SJSA1 (cell line): ENCODE results near the gene AWAT1. TPM values are rescaled to one million over a fixed set of nuclear protein-coding genes. Genes with fewer than 3 reads are reported as not detected.
A peak's percentile ranks its signal among the peaks of the same experiment; 100 is the strongest.
"Not testable (repeated sequence)": the region's sequence is repeated elsewhere in the genome, so short reads cannot be mapped to it uniquely, and the experiment has no call there.

Source experiments
- DNase-seq, 2 experiments: peaks; one replicate each; pipeline ENCODE4 v3.0.0-alpha.2; 2015 to 2020; ENCODE audit warnings: low spot score in 2 of 2, low read depth in 1 of 2
- H3K27ac ChIP-seq: fragments of 250-450 bp; sonication (Bioruptor Pico); 2 replicates; pipeline ENCODE4 v1.5.1; 2020; ENCODE audit warnings: mild to moderate bottlenecking, moderate library complexity
- H3K27me3 ChIP-seq: fragments of 250-450 bp; sonication (Bioruptor Pico); replicated peaks from 2 replicates; pipeline ENCODE4 v1.5.1; 2020; ENCODE audit warnings: mild to moderate bottlenecking, moderate library complexity
- H3K36me3 ChIP-seq: fragments of 250-450 bp; sonication (Bioruptor Pico); 2 replicates; pipeline ENCODE4 v1.5.1; 2020; ENCODE audit warnings: mild to moderate bottlenecking
- H3K4me1 ChIP-seq: fragments of 250-450 bp; sonication (Bioruptor Pico); replicated peaks from 2 replicates; pipeline ENCODE4 v1.6.1; 2021; ENCODE audit warnings: mild to moderate bottlenecking
- H3K4me3 ChIP-seq: fragments of 250-450 bp; sonication (Bioruptor Pico); 2 replicates; pipeline ENCODE4 v1.5.1; 2020; ENCODE audit warnings: mild to moderate bottlenecking
- H3K9me3 ChIP-seq: fragments of 250-450 bp; sonication (Bioruptor Pico); replicated peaks from 2 replicates; pipeline ENCODE4 v1.5.1; 2020; ENCODE audit warnings: mild to moderate bottlenecking
- total RNA-seq: library from RNA; depleted of rRNA; stranded (reverse); fragments of >200 nt; shearing (Covaris generic); gene quantifications from 2 replicates; pipeline ENCODE4 v1.2.3, GENCODE V29; 2014

The AWAT1 gene
- total RNA-seq, 1 experiment from 2014 or later, result not detected

- no peaks in the 10 kb centered on the region for H3K36me3 ChIP-seq
- H3K9me3 ChIP-seq, result no peaks in the 10 kb centered on the region
- H3K4me1 ChIP-seq, result no peaks in the 10 kb centered on the region
- H3K4me3 ChIP-seq, result no peak overlapping the region
- no peak overlapping the region for H3K27ac ChIP-seq
- DNase-seq, result no peak
- H3K27me3 ChIP-seq, result no peaks in the 10 kb centered on the region
Observed at GRCh38 chrX:70247252-70247651, 12.8 kb downstream of the AWAT1 start.

- no peaks in the 10 kb centered on the region for H3K27me3 ChIP-seq
- H3K4me3 ChIP-seq, result no peak overlapping the region
- H3K27ac ChIP-seq, result no peak overlapping the region
- H3K36me3 ChIP-seq, result no peaks in the 10 kb centered on the region
- no peaks in the 10 kb centered on the region for H3K4me1 ChIP-seq
- H3K9me3 ChIP-seq, result no peaks in the 10 kb centered on the region
- no peak for DNase-seq
Observed at GRCh38 chrX:70252491-70252890, 18.0 kb downstream of the AWAT1 start.

GRCh38 chrX:70253377-70254062, 19.1 kb downstream of the AWAT1 start:
- DNase-seq, result no peak

GRCh38 chrX:70254063-70254400, 19.6 kb downstream of the AWAT1 start:
- Histone ChIP-seq H3K36me3 (no peaks in the 10 kb centered on the region), H3K4me3 (no peak overlapping the region), H3K27ac (no peak overlapping the region), H3K9me3 (no peaks in the 10 kb centered on the region), H3K4me1 (no peaks in the 10 kb centered on the region), H3K27me3 (no peaks in the 10 kb centered on the region)
- no peak for DNase-seq

More at GRCh38 chrX:70253377-70254062, 19.1 kb downstream of the AWAT1 start:
- Histone ChIP-seq H3K4me3 (no peak overlapping the region), H3K4me1 (no peaks in the 10 kb centered on the region), H3K36me3 (no peaks in the 10 kb centered on the region), H3K27ac (no peak overlapping the region), H3K27me3 (no peaks in the 10 kb centered on the region), H3K9me3 (no peaks in the 10 kb centered on the region)

- Histone ChIP-seq H3K4me3 (no peak overlapping the region), H3K27ac (no peak overlapping the region), H3K27me3 (no peaks in the 10 kb centered on the region), H3K9me3 (no peaks in the 10 kb centered on the region), H3K36me3 (no peaks in the 10 kb centered on the region), H3K4me1 (no peaks in the 10 kb centered on the region)
- DNase-seq, result no peak
Observed at GRCh38 chrX:70254909-70255308, 20.5 kb downstream of the AWAT1 start.

GRCh38 chrX:70255452-70255851, 21.0 kb downstream of the AWAT1 start:
- no peak for DNase-seq
- Histone ChIP-seq H3K4me1 (no peaks in the 10 kb centered on the region), H3K4me3 (no peak overlapping the region), H3K36me3 (no peaks in the 10 kb centered on the region), H3K27me3 (no peaks in the 10 kb centered on the region), H3K9me3 (no peaks in the 10 kb centered on the region), H3K27ac (no peak overlapping the region)

- Histone ChIP-seq H3K9me3 (no peaks in the 10 kb centered on the region), H3K4me3 (no peak overlapping the region), H3K4me1 (no peaks in the 10 kb centered on the region), H3K36me3 (no peaks in the 10 kb centered on the region), H3K27me3 (no peaks in the 10 kb centered on the region), H3K27ac (no peak overlapping the region)
- DNase-seq, result no peak
Observed at GRCh38 chrX:70257423-70258288, 23.2 kb downstream of the AWAT1 start.

- Histone ChIP-seq H3K9me3 (no peaks in the 10 kb centered on the region), H3K4me1 (no peaks in the 10 kb centered on the region), H3K27ac (no peak within 1 kb of the TSS), H3K36me3 (no peaks in the 10 kb centered on the region), H3K27me3 (no peaks in the 10 kb centered on the region), H3K4me3 (no peak within 1 kb of the TSS)
- no peak for DNase-seq
Observed at GRCh38 chrX:70260104-70260503, 25.6 kb downstream of the AWAT1 start, which contains the start of gene P2RY4. Gene P2RY4, minus strand, starts transcription at chrX:70260204. Its CDS starts 580 bp downstream, at chrX:70259624.

- peak; percentile 18 to 43 for DNase-seq
- Histone ChIP-seq H3K36me3 (no peaks in the 10 kb centered on the region), H3K4me1 (no peaks in the 10 kb centered on the region)
Observed at GRCh38 chrX:70262952-70263567, 28.6 kb downstream of the AWAT1 start.

GRCh38 chrX:70264784-70265183, 30.3 kb downstream of the AWAT1 start:
- no peaks in the 10 kb centered on the region for H3K4me1 ChIP-seq
- H3K36me3 ChIP-seq, result no peaks in the 10 kb centered on the region
- no peak overlapping the region for H3K4me3 ChIP-seq
- H3K27me3 ChIP-seq, result no peaks in the 10 kb centered on the region
- no peak overlapping the region for H3K27ac ChIP-seq
- no peak for DNase-seq
- no peaks in the 10 kb centered on the region for H3K9me3 ChIP-seq

More at GRCh38 chrX:70262952-70263567, 28.6 kb downstream of the AWAT1 start:
- Histone ChIP-seq H3K4me3 (no peak overlapping the region), H3K9me3 (no peaks in the 10 kb centered on the region), H3K27me3 (no peaks in the 10 kb centered on the region), H3K27ac (no peak overlapping the region)

GRCh38 chrX:70268034-70268433, 33.6 kb downstream of the AWAT1 start, which contains the start of gene ARR3:
Gene ARR3, plus strand, starts transcription at chrX:70268334. Its CDS starts 1,052 bp downstream, at chrX:70269386.
- Histone ChIP-seq H3K4me1 (no peaks in the 10 kb centered on the region), H3K27me3 (no peaks in the 10 kb centered on the region), H3K9me3 (no peaks in the 10 kb centered on the region), H3K4me3 (no peak within 1 kb of the TSS), H3K36me3 (no peaks in the 10 kb centered on the region), H3K27ac (no peak within 1 kb of the TSS)
- no peak for DNase-seq

GRCh38 chrX:70274029-70274428, 39.6 kb downstream of the AWAT1 start:
- H3K27ac ChIP-seq, DNase-seq, H3K4me3 ChIP-seq, H3K27me3 ChIP-seq, H3K4me1 ChIP-seq, H3K36me3 ChIP-seq, H3K9me3 ChIP-seq: not testable (repeated sequence)

- no peaks in the 10 kb centered on the region for H3K4me1 ChIP-seq
- H3K9me3 ChIP-seq, result no peaks in the 10 kb centered on the region
- no peaks in the 10 kb centered on the region for H3K36me3 ChIP-seq
- no peak for DNase-seq
- H3K4me3 ChIP-seq, result no peak overlapping the region
- no peaks in the 10 kb centered on the region for H3K27me3 ChIP-seq
- H3K27ac ChIP-seq, result no peak overlapping the region
Observed at GRCh38 chrX:70279081-70279480, 44.6 kb downstream of the AWAT1 start.

GRCh38 chrX:70280573-70280972, 46.1 kb downstream of the AWAT1 start:
- H3K27me3 ChIP-seq, result no peaks in the 10 kb centered on the region
- 0 out of 2 replicates have a peak, but pooled peaks cover 4% of the 10 kb centered on the region for H3K36me3 ChIP-seq
- H3K9me3 ChIP-seq, result no peaks in the 10 kb centered on the region

More at GRCh38 chrX:70280573-70280972, 46.1 kb downstream of the AWAT1 start:
- Histone ChIP-seq H3K27ac (no peak overlapping the region), H3K4me3 (no peak overlapping the region), H3K4me1 (no peaks in the 10 kb centered on the region)
- DNase-seq, result no peak
